ENCODE measurements around the gene SUPT20HL2.
"Not testable (repeated sequence)": the region's sequence is repeated elsewhere in the genome, so short reads cannot be mapped to it uniquely, and the experiment has no call there.

Gene SUPT20HL2

GRCh38 chrX:24314019-24314635 lies at the start of gene SUPT20HL2:
SUPT20HL2 (minus strand) TSS chrX:24314069; CDS start chrX:24313315, 754 bp downstream.
- no peak for DNase-seq

GRCh38 chrX:24362089-24362745 lies 48.3 kb upstream of the SUPT20HL2 start:
- DNase-seq, result not testable (repeated sequence)

- no peak for DNase-seq
Observed at GRCh38 chrX:24360272-24360671, 46.4 kb upstream of the SUPT20HL2 start, which contains the start of gene SUPT20HL1. SUPT20HL1 (plus strand) TSS chrX:24360639; CDS start chrX:24362761, 2,122 bp downstream.

GRCh38 chrX:24357106-24357505 lies 43.2 kb upstream of the SUPT20HL2 start:
- DNase-seq, result no peak

GRCh38 chrX:24355095-24355494 lies 41.2 kb upstream of the SUPT20HL2 start:
- DNase-seq, result no peak

GRCh38 chrX:24350217-24350616 lies 36.3 kb upstream of the SUPT20HL2 start:
- no peak for DNase-seq

- no peak for DNase-seq
Observed at GRCh38 chrX:24347881-24348280, 34.0 kb upstream of the SUPT20HL2 start.

- DNase-seq, result no peak
Observed at GRCh38 chrX:24343719-24344118, 29.9 kb upstream of the SUPT20HL2 start.

- no peak for DNase-seq
Observed at GRCh38 chrX:24341795-24342194, 27.9 kb upstream of the SUPT20HL2 start.

- no peak for DNase-seq
Observed at GRCh38 chrX:24340501-24340900, 26.6 kb upstream of the SUPT20HL2 start.

GRCh38 chrX:24339911-24340310 lies 26.0 kb upstream of the SUPT20HL2 start:
- DNase-seq, result no peak

GRCh38 chrX:24335871-24336270 lies 22.0 kb upstream of the SUPT20HL2 start:
- no peak for DNase-seq

GRCh38 chrX:24334461-24334860 lies 20.6 kb upstream of the SUPT20HL2 start:
- no peak for DNase-seq

GRCh38 chrX:24333371-24333770 lies 19.5 kb upstream of the SUPT20HL2 start:
- no peak for DNase-seq

GRCh38 chrX:24332878-24333277 lies 19.0 kb upstream of the SUPT20HL2 start:
- no peak for DNase-seq

GRCh38 chrX:24325231-24325630 lies 11.4 kb upstream of the SUPT20HL2 start:
- DNase-seq, result no peak

GRCh38 chrX:24321741-24322395 lies 8.0 kb upstream of the SUPT20HL2 start:
- no peak for DNase-seq

GRCh38 chrX:24317567-24317966 lies 3.7 kb upstream of the SUPT20HL2 start:
- DNase-seq, result no peak

GRCh38 chrX:24316111-24316510 lies 2.2 kb upstream of the SUPT20HL2 start:
- no peak for DNase-seq

- not testable (repeated sequence) for DNase-seq
Observed at GRCh38 chrX:24312249-24312607, 1.6 kb downstream of the SUPT20HL2 start.

- DNase-seq, result not testable (repeated sequence)
Observed at GRCh38 chrX:24311507-24312248, 2.2 kb downstream of the SUPT20HL2 start.

- not testable (repeated sequence) for DNase-seq
Observed at GRCh38 chrX:24310916-24311315, 3.0 kb downstream of the SUPT20HL2 start.
